PC-9 (cell line): ENCODE data around the gene CNDP1.
"Not testable (repeated sequence)": the region's sequence is repeated elsewhere in the genome, so short reads cannot be mapped to it uniquely, and the experiment has no call there.

Experiments
- EZH2 ChIP-seq: fragments of 200-600 bp; sonication (generic); IDR thresholded peaks from 2 replicates; pipeline ENCODE4 v1.8.0; 2017; ENCODE audit warnings: antibody characterized with exemption, low read depth
- TF ChIP-seq, protein P1 (sequence below): fragments of 200-600 bp; sonication (generic); conservative IDR thresholded peaks from 2 replicates; pipeline ENCODE4 v1.6.1; 2017; ENCODE audit warnings: mixed run types, antibody characterized with exemption, mild to moderate bottlenecking, moderate library complexity

DNA sequence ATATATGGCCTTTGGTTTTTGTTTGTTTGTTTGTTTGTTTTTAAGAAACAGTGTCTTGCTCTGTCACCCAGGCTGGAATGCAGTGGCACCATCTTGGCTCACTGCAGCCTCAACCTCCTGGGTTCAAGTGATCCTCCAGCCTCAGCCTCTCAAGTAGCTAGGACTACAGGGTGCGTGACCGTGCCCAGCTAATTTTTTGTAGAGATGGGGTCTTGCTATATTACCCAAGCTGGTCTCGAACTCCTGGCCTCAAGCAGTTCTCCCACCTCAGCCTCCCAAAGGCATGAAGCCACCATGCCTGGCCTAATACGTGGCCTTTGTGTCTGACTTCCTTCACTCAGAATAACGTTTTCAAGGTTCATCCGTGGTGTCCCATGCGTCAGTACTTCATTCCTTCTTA, 9.4 kb upstream of the CNDP1 start:
- TF ChIP-seq, protein P1, sequence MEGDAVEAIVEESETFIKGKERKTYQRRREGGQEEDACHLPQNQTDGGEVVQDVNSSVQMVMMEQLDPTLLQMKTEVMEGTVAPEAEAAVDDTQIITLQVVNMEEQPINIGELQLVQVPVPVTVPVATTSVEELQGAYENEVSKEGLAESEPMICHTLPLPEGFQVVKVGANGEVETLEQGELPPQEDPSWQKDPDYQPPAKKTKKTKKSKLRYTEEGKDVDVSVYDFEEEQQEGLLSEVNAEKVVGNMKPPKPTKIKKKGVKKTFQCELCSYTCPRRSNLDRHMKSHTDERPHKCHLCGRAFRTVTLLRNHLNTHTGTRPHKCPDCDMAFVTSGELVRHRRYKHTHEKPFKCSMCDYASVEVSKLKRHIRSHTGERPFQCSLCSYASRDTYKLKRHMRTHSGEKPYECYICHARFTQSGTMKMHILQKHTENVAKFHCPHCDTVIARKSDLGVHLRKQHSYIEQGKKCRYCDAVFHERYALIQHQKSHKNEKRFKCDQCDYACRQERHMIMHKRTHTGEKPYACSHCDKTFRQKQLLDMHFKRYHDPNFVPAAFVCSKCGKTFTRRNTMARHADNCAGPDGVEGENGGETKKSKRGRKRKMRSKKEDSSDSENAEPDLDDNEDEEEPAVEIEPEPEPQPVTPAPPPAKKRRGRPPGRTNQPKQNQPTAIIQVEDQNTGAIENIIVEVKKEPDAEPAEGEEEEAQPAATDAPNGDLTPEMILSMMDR, result not testable (repeated sequence)
- not testable (repeated sequence) for TF ChIP-seq EZH2
